CD4-positive, alpha-beta T cell treated with Interferon gamma for 1 hour (primary cell): Measurements from ENCODE around the gene CAMTA1.

Experiments
- DNase-seq: peaks from one replicate; pipeline ENCODE4 v3.0.0-alpha.2; 2020

CAMTA1 gene

GRCh38 chr1:7385471-7386225 lies 600.4 kb downstream of the CAMTA1 start:
- DNase-seq = no peak

GRCh38 chr1:7386226-7387052 lies 601.2 kb downstream of the CAMTA1 start:
- no peak for DNase-seq

GRCh38 chr1:7387053-7387927 lies 602.0 kb downstream of the CAMTA1 start:
- no peak for DNase-seq

- no peak for DNase-seq
Observed at GRCh38 chr1:7388141-7388487, 602.9 kb downstream of the CAMTA1 start.

- no peak for DNase-seq
Observed at GRCh38 chr1:7388488-7389185, 603.4 kb downstream of the CAMTA1 start.

GRCh38 chr1:7389201-7389905 lies 604.1 kb downstream of the CAMTA1 start:
- DNase-seq = no peak

GRCh38 chr1:7389906-7390603 lies 604.8 kb downstream of the CAMTA1 start:
- no peak for DNase-seq

GRCh38 chr1:7390604-7391000 lies 605.3 kb downstream of the CAMTA1 start:
- DNase-seq = no peak

- DNase-seq = no peak
Observed at GRCh38 chr1:7393136-7393535, 607.9 kb downstream of the CAMTA1 start.

- no peak for DNase-seq
Observed at GRCh38 chr1:7395251-7395650, 610.0 kb downstream of the CAMTA1 start.

- DNase-seq = no peak
Observed at GRCh38 chr1:7398982-7399381, 613.7 kb downstream of the CAMTA1 start.

- no peak for DNase-seq
Observed at GRCh38 chr1:7399514-7400125, 614.4 kb downstream of the CAMTA1 start.

GRCh38 chr1:7400566-7400965 lies 615.3 kb downstream of the CAMTA1 start:
- DNase-seq = no peak

- DNase-seq = no peak
Observed at GRCh38 chr1:7401814-7402547, 616.7 kb downstream of the CAMTA1 start.

GRCh38 chr1:7402548-7402850 lies 617.2 kb downstream of the CAMTA1 start:
- no peak for DNase-seq

GRCh38 chr1:7403265-7404045 lies 618.2 kb downstream of the CAMTA1 start:
- no peak for DNase-seq

GRCh38 chr1:7404046-7404742 lies 618.9 kb downstream of the CAMTA1 start:
- DNase-seq = no peak

GRCh38 chr1:7405844-7406500 lies 620.7 kb downstream of the CAMTA1 start:
- no peak for DNase-seq
